B cell (primary cell): ENCODE measurements around the gene NIPA2. TPM values are rescaled to one million over a fixed set of nuclear protein-coding genes. Genes with fewer than 3 reads are reported as not detected.

ENCODE experiments used
- ATAC-seq: fragments of 200-7000 bp; cut with Tn5 transposase; one replicate; pipeline ENCODE4 v1.10.0; 2021; ENCODE audit warnings: low read depth, mild to moderate bottlenecking, moderate number of reproducible peaks, moderate library complexity
- CTCF ChIA-PET: fragments of 350-600 bp; sonication (Branson Sonifier 250); formaldehyde crosslinking; loops from one replicate; lab custom pipeline; 2021; ENCODE audit warnings: antibody characterized with exemption, inconsistent platforms; lab: Charles Lee
- POLR2A ChIA-PET: fragments of 350-600 bp; sonication (Branson Sonifier 250); formaldehyde crosslinking; loops from one replicate; lab custom pipeline; 2021; ENCODE audit warnings: antibody characterized with exemption; lab: Charles Lee
- DNase-seq: peaks from one replicate; pipeline ENCODE4 v3.0.0; 2013
- H2AFZ ChIP-seq: 2 replicates; pipeline ENCODE4 v1.6.1; 2012; ENCODE audit warnings: mild to moderate bottlenecking, low read depth, low read length; ENCODE audit not compliant: insufficient read depth, poor library complexity, severe bottlenecking
- H3K27ac ChIP-seq, 2 donors: 1 replicate in 1 of 2; 2 replicates in 1 of 2; pipeline ENCODE4 v1.5.1; 2012 to 2013; ENCODE audit warnings: low read length in 2 of 2, mild to moderate bottlenecking in 2 of 2, moderate library complexity in 1 of 2
- H3K27me3 ChIP-seq, 4 experiments: fragments of 200-600 bp in 1 of 4; sonication (generic) in 1 of 4; replicated peaks in 1 of 4; 1 replicate in 2 of 4; 2 replicates in 2 of 4; pipeline versions ENCODE4 v1.6.1 to v1.7.0; 2013 to 2016; ENCODE audit warnings: low read length in 3 of 4, mild to moderate bottlenecking in 2 of 4, mixed read lengths in 1 of 4, moderate library complexity in 1 of 4; ENCODE audit not compliant: insufficient read depth in 4 of 4, control insufficient read depth in 3 of 4; ENCODE audit errors: control extremely low read depth in 1 of 4
- H3K36me3 ChIP-seq, 2 experiments: replicated peaks in 1 of 2; 1 replicate in 1 of 2; 2 replicates in 1 of 2; pipeline versions ENCODE4 v1.6.1 to v1.7.1; 2013; ENCODE audit warnings: low read length in 1 of 2; ENCODE audit not compliant: insufficient read depth in 2 of 2, control insufficient read depth in 1 of 2; ENCODE audit errors: control extremely low read depth in 1 of 2, extremely low read depth in 1 of 2
- H3K4me1 ChIP-seq, 2 donors: fragments of 200-600 bp in 1 of 2; sonication (generic) in 1 of 2; 1 replicate in 1 of 2; 2 replicates in 1 of 2; pipeline versions ENCODE4 v1.5.1 to v1.6.1; 2013 to 2017; ENCODE audit warnings: low read length in 2 of 2; ENCODE audit not compliant: control insufficient read depth in 2 of 2, insufficient read depth in 2 of 2
- H3K4me2 ChIP-seq: replicated peaks from 2 replicates; pipeline ENCODE3; 2012; ENCODE audit warnings: mild to moderate bottlenecking, low read depth, low read length; ENCODE audit not compliant: poor library complexity, severe bottlenecking
- H3K4me3 ChIP-seq, 5 experiments: fragments of 200-600 bp in 1 of 5; sonication (generic) in 1 of 5; 1 replicate in 3 of 5; 2 replicates in 2 of 5; pipeline versions ENCODE4 v1.5.1 to v1.7.0; 2011 to 2016; ENCODE audit warnings: low read length in 4 of 5, mild to moderate bottlenecking in 4 of 5, low read depth in 2 of 5, control low read depth in 1 of 5, moderate library complexity in 1 of 5; ENCODE audit not compliant: insufficient read depth in 1 of 5; ENCODE audit errors: control extremely low read depth in 1 of 5, extremely low read depth in 1 of 5
- H3K79me2 ChIP-seq: fragments of 200-600 bp; sonication (generic); one replicate; pipeline ENCODE4 v1.6.0; 2016; ENCODE audit warnings: low read length; ENCODE audit not compliant: control insufficient read depth, insufficient read depth
- H3K9ac ChIP-seq: fragments of 200-600 bp; sonication (generic); 2 replicates; pipeline ENCODE4 v1.6.1; 2017; ENCODE audit warnings: mild to moderate bottlenecking, low read length, moderate library complexity
- H3K9me3 ChIP-seq, 3 donors: one replicate each; pipeline versions ENCODE4 v1.6.1 to v1.7.1; 2013; ENCODE audit warnings: low read length in 2 of 3; ENCODE audit not compliant: control insufficient read depth in 2 of 3, insufficient read depth in 1 of 3; ENCODE audit errors: control extremely low read depth in 1 of 3
- H4K20me1 ChIP-seq: 2 replicates; pipeline ENCODE4 v1.6.0; 2012; ENCODE audit warnings: mild to moderate bottlenecking, low read length; ENCODE audit not compliant: insufficient read depth, control insufficient read depth, poor library complexity, severe bottlenecking
- H3K27ac Mint-ChIP-seq: one replicate; pipeline ENCODE4 v1.8.0; 2021; ENCODE audit warnings: mixed read lengths
- H3K27me3 Mint-ChIP-seq: one replicate; pipeline ENCODE4 v1.8.0; 2021; ENCODE audit warnings: mixed read lengths
- H3K4me1 Mint-ChIP-seq: one replicate; pipeline ENCODE4 v1.8.0; 2021; ENCODE audit warnings: mixed read lengths
- H3K4me3 Mint-ChIP-seq: one replicate; pipeline ENCODE4 v1.8.0; 2021; ENCODE audit warnings: mixed read lengths
- H3K9me3 Mint-ChIP-seq: one replicate; pipeline ENCODE4 v1.8.0; 2022; ENCODE audit warnings: mixed read lengths; ENCODE audit not compliant: insufficient read depth
- EZH2 ChIP-seq: IDR thresholded peaks from 2 replicates; pipeline ENCODE4 v1.6.1; 2012; ENCODE audit warnings: borderline replicate concordance, low read depth, mild to moderate bottlenecking, moderate library complexity, low read length; ENCODE audit not compliant: insufficient read depth, poor library complexity, severe bottlenecking
- WGBS: methylation state at CpG from one replicate; pipeline ENCODE4 v1.1.5; 2013; ENCODE audit warnings: missing lambda C conversion rate; ENCODE audit not compliant: insufficient coverage; 5-methylcytosine and 5-hydroxymethylcytosine counted together
- intact Hi-C: fragments of 100-400 bp; cut with micrococcal nuclease; formaldehyde crosslinking; loops from one replicate; pipeline ENCODE4 v1.10.0; 2022
- polyA plus RNA-seq: library from polyadenylated mRNA; depleted of rRNA; stranded (reverse); fragments of >200 nt; gene quantifications from 2 replicates; pipeline ENCODE4 v1.2.3, GENCODE V29; 2012
- total RNA-seq, 2 donors: library from RNA; stranded (reverse); fragments of 120-200 nt in 1 of 2; gene quantifications; 1 replicate in 1 of 2; 2 replicates in 1 of 2; pipeline versions ENCODE4 v1.2.3 to v1.2.4, GENCODE V29; 2013 to 2022
- TF ChIP-seq, protein P1 (sequence below): fragments of 200-600 bp; IDR thresholded peaks from one replicate; pipeline ENCODE4 v1.8.0; 2022; ENCODE audit warnings: antibody characterized with exemption, mild to moderate bottlenecking

NIPA2 gene
- total and polyA plus RNA-seq, 2 donors (not counting 1 experiment from before 2014, with no cell fraction given), result 47.1 to 65.3 TPM

GRCh38 chr15:22815766-22816165 is 22.7 kb upstream of the NIPA2 start:
- H3K9me3 ChIP-seq, result no peaks in the 10 kb centered on the region
- intact Hi-C loops, result no loop called here
- no peaks in the 10 kb centered on the region for H4K20me1 ChIP-seq
- ATAC-seq, result no peak
- H3K27me3 Mint-ChIP-seq, result no peaks in the 10 kb centered on the region
- no peak overlapping the region for H3K4me2 ChIP-seq
- no peak for DNase-seq
- ChIA-PET CTCF (no interaction called here), POLR2A (no interaction called here)
- no peak overlapping the region for H3K27ac Mint-ChIP-seq
- no peak overlapping the region for H3K4me3 ChIP-seq
- no peaks in the 10 kb centered on the region for H3K27me3 ChIP-seq
- H3K4me1 Mint-ChIP-seq, result no peaks in the 10 kb centered on the region
- 100% methylated on average over 1 of the region's 1 CpG for WGBS
- H3K4me3 Mint-ChIP-seq, result no peak overlapping the region
- TF ChIP-seq EZH2, result no peak
- TF ChIP-seq, protein P1, sequence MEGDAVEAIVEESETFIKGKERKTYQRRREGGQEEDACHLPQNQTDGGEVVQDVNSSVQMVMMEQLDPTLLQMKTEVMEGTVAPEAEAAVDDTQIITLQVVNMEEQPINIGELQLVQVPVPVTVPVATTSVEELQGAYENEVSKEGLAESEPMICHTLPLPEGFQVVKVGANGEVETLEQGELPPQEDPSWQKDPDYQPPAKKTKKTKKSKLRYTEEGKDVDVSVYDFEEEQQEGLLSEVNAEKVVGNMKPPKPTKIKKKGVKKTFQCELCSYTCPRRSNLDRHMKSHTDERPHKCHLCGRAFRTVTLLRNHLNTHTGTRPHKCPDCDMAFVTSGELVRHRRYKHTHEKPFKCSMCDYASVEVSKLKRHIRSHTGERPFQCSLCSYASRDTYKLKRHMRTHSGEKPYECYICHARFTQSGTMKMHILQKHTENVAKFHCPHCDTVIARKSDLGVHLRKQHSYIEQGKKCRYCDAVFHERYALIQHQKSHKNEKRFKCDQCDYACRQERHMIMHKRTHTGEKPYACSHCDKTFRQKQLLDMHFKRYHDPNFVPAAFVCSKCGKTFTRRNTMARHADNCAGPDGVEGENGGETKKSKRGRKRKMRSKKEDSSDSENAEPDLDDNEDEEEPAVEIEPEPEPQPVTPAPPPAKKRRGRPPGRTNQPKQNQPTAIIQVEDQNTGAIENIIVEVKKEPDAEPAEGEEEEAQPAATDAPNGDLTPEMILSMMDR, result no peak
- peaks cover 0 to 18% of the 10 kb centered on the region in 2 experiments for H3K36me3 ChIP-seq
- no peak overlapping the region for H2AFZ ChIP-seq
- no peaks in the 10 kb centered on the region for H3K79me2 ChIP-seq
- H3K9me3 Mint-ChIP-seq, result no peaks in the 10 kb centered on the region
- H3K4me1 ChIP-seq, result peaks cover 0 to under 1% of the 10 kb centered on the region in 2 donors
- no peak overlapping the region for H3K9ac ChIP-seq
- H3K27ac ChIP-seq, result no peak overlapping the region

- WGBS, result 100% methylated on average over 1 of the region's 2 CpGs
- no peaks in the 10 kb centered on the region for H3K9me3 Mint-ChIP-seq
Observed at GRCh38 chr15:22819651-22820050, 18.8 kb upstream of the NIPA2 start.

More at GRCh38 chr15:22819651-22820050, 18.8 kb upstream of the NIPA2 start:
- Histone ChIP-seq H3K27me3 (no peaks in the 10 kb centered on the region), H3K27ac (no peak overlapping the region), H2AFZ (no peak overlapping the region), H3K4me1 (no peaks in the 10 kb centered on the region), H3K79me2 (no peaks in the 10 kb centered on the region), H3K9ac (no peak overlapping the region), H4K20me1 (no peaks in the 10 kb centered on the region), H3K4me2 (no peak overlapping the region), H3K4me3 (no peak overlapping the region), H3K9me3 (no peaks in the 10 kb centered on the region), H3K36me3 (peaks cover 0 to 31% of the 10 kb centered on the region in 2 experiments)
- ChIA-PET POLR2A (no interaction called here), CTCF (no interaction called here)
- Mint-ChIP-seq H3K27ac (no peak overlapping the region), H3K4me1 (no peaks in the 10 kb centered on the region), H3K4me3 (no peak overlapping the region), H3K27me3 (no peaks in the 10 kb centered on the region)
- intact Hi-C loops, result no loop called here
- no peak for ATAC-seq
- TF ChIP-seq, protein P1, result no peak
- TF ChIP-seq EZH2, result no peak
- no peak for DNase-seq
